Measurements from ENCODE around the gene CXCL17.

- TF ChIP-seq POLR2A (IDR thresholded peaks at IDR 0.05) = no peak
- no peak for TF ChIP-seq CTCF (IDR thresholded peaks at IDR 0.05)
- TF ChIP-seq EP300 (IDR thresholded peaks at IDR 0.05) = no peak
- peak in 1 of 3 donors; percentile 40 for TF ChIP-seq POLR2AphosphoS5 (IDR thresholded peaks at IDR 0.05)
Observed at GRCh38 chr19:42423462-42424344, 19.0 kb downstream of the CXCL17 start.

Measured in suprapubic skin (tissue), 4 donors.